Loucy (cell line): ENCODE measurements around the gene ZFPM1.

Experiments used
- H2AFZ ChIP-seq: fragments of 200-600 bp; sonication (generic); 2 replicates; pipeline ENCODE4 v1.6.0; 2016; ENCODE audit warnings: antibody characterized with exemption, mild to moderate bottlenecking, low read length, moderate library complexity
- H3F3A ChIP-seq: fragments of 200-600 bp; 2 replicates; pipeline ENCODE4 v1.6.0; 2016; ENCODE audit warnings: antibody characterized with exemption, low read depth, mild to moderate bottlenecking
- H3K27me3 ChIP-seq: fragments of 200-600 bp; sonication (generic); 2 replicates; pipeline ENCODE4 v1.6.1; 2014; ENCODE audit warnings: low read length, mild to moderate bottlenecking; ENCODE audit not compliant: insufficient read depth, poor library complexity, severe bottlenecking
- H3K36me3 ChIP-seq: fragments of 200-600 bp; sonication (generic); 2 replicates; pipeline ENCODE4 v1.6.1; 2016; ENCODE audit warnings: low read length; ENCODE audit not compliant: insufficient read depth
- H3K4me1 ChIP-seq: fragments of 200-600 bp; sonication (generic); 2 replicates; pipeline ENCODE4 v1.5.1; 2014; ENCODE audit warnings: low read length, mild to moderate bottlenecking; ENCODE audit not compliant: insufficient read depth, poor library complexity, severe bottlenecking
- H3K4me2 ChIP-seq: fragments of 200-600 bp; sonication (generic); 2 replicates; pipeline ENCODE4 v1.6.0; 2014; ENCODE audit warnings: antibody characterized with exemption, low read length, low read depth, mild to moderate bottlenecking; ENCODE audit not compliant: poor library complexity, severe bottlenecking
- H3K4me3 ChIP-seq: fragments of 200-600 bp; sonication (generic); 2 replicates; pipeline ENCODE4 v1.5.1; 2014; ENCODE audit warnings: low read length, mild to moderate bottlenecking, mixed read lengths; ENCODE audit not compliant: poor library complexity, severe bottlenecking
- H3K79me2 ChIP-seq: fragments of 200-600 bp; sonication (generic); 2 replicates; pipeline ENCODE4 v1.6.1; 2014; ENCODE audit warnings: low read length; ENCODE audit not compliant: insufficient read depth
- H3K9ac ChIP-seq: fragments of 200-600 bp; sonication (generic); 2 replicates; pipeline ENCODE4 v1.6.0; 2014; ENCODE audit warnings: mild to moderate bottlenecking, low read depth, low read length, moderate library complexity; ENCODE audit not compliant: poor library complexity, severe bottlenecking
- H3K9me2 ChIP-seq: fragments of 200-600 bp; sonication (generic); replicated peaks from 2 replicates; pipeline ENCODE4 v1.6.1; 2016; ENCODE audit warnings: low read depth, low read length, mixed read lengths
- H3K9me3 ChIP-seq: fragments of 200-600 bp; sonication (generic); 2 replicates; pipeline ENCODE4 v1.6.1; 2014; ENCODE audit warnings: mild to moderate bottlenecking, antibody characterized with exemption, low read length, low read depth; ENCODE audit not compliant: insufficient read depth
- H4K20me1 ChIP-seq: fragments of 200-600 bp; sonication (generic); 2 replicates; pipeline ENCODE4 v1.6.0; 2014; ENCODE audit warnings: antibody characterized with exemption, low read length, mild to moderate bottlenecking; ENCODE audit not compliant: insufficient read depth, poor library complexity, severe bottlenecking
- CTCF ChIP-seq: fragments of 200-600 bp; sonication (generic); conservative IDR thresholded peaks from 2 replicates; pipeline ENCODE4 v1.5.1; 2014; ENCODE audit warnings: mild to moderate bottlenecking, antibody characterized with exemption, low read length
- EZH2phosphoT487 ChIP-seq: fragments of 200-600 bp; IDR thresholded peaks from 2 replicates; pipeline ENCODE4 v1.6.1; 2018; ENCODE audit warnings: antibody characterized with exemption, mild to moderate bottlenecking, moderate library complexity, borderline replicate concordance

Gene ZFPM1

GRCh38 chr16:88463411-88463810 is 10.3 kb downstream of the ZFPM1 start:
- TF ChIP-seq CTCF (no peak), EZH2phosphoT487 (no peak)
- H3K79me2 ChIP-seq, result peaks cover 96% of the 10 kb centered on the region

GRCh38 chr16:88464447-88465318 is 11.6 kb downstream of the ZFPM1 start:
- Histone ChIP-seq H3F3A (no peaks in the 10 kb centered on the region), H3K27me3 (no peaks in the 10 kb centered on the region), H3K79me2 (peaks cover 96% of the 10 kb centered on the region; the same call in 1 of the 2 replicates), H3K9me2 (no peaks in the 10 kb centered on the region), H3K9me3 (no peaks in the 10 kb centered on the region), H4K20me1 (peaks cover 49% of the 10 kb centered on the region), H3K9ac (no peak overlapping the region), H3K4me1 (no peaks in the 10 kb centered on the region), H3K4me2 (no peak overlapping the region), H3K4me3 (no peak overlapping the region), H2AFZ (no peak overlapping the region), H3K36me3 (no peaks in the 10 kb centered on the region)
- TF ChIP-seq EZH2phosphoT487 (no peak), CTCF (no peak)

More at GRCh38 chr16:88463411-88463810, 10.3 kb downstream of the ZFPM1 start:
- Histone ChIP-seq H3F3A (no peaks in the 10 kb centered on the region), H3K4me3 (no peak overlapping the region), H3K4me1 (peaks cover 11% of the 10 kb centered on the region), H3K36me3 (no peaks in the 10 kb centered on the region), H4K20me1 (peaks cover 46% of the 10 kb centered on the region), H3K9ac (no peak overlapping the region), H3K9me2 (no peaks in the 10 kb centered on the region), H3K9me3 (no peaks in the 10 kb centered on the region), H3K4me2 (no peak overlapping the region), H2AFZ (no peak overlapping the region), H3K27me3 (no peaks in the 10 kb centered on the region)

- Histone ChIP-seq H3K79me2 (peaks cover 95% of the 10 kb centered on the region; the same call in 1 of the 2 replicates), H3K9me3 (no peaks in the 10 kb centered on the region), H3K9me2 (no peaks in the 10 kb centered on the region), H3K4me1 (no peaks in the 10 kb centered on the region), H3F3A (no peaks in the 10 kb centered on the region), H4K20me1 (peaks cover 42% of the 10 kb centered on the region), H3K27me3 (no peaks in the 10 kb centered on the region), H3K36me3 (no peaks in the 10 kb centered on the region), H3K4me2 (no peak overlapping the region), H3K9ac (no peak overlapping the region), H2AFZ (no peak overlapping the region), H3K4me3 (no peak overlapping the region)
- TF ChIP-seq EZH2phosphoT487 (no peak), CTCF (no peak)
These were observed 12.4 kb downstream of the ZFPM1 start for GRCh38 chr16:88465387-88465983.
